GM19372 (cell line): ENCODE results near the gene DNAH14.
"Not testable (repeated sequence)": the region's sequence is repeated elsewhere in the genome, so short reads cannot be mapped to it uniquely, and the experiment has no call there.

Experiments used
- ATAC-seq: cut with Tn5 transposase; IDR thresholded peaks from one replicate; pipeline ENCODE4 v1.9.1; 2021; ENCODE audit warnings: mild to moderate bottlenecking, low read depth, moderate library complexity; ENCODE audit not compliant: unreplicated experiment

DNAH14 gene

GRCh38 chr1:225374996-225375395 lies 445.5 kb downstream of the DNAH14 start:
- no peak for ATAC-seq

- no peak for ATAC-seq
Observed at GRCh38 chr1:225378880-225379279, 449.4 kb downstream of the DNAH14 start.

- no peak for ATAC-seq
Observed at GRCh38 chr1:225380691-225381090, 451.2 kb downstream of the DNAH14 start.

GRCh38 chr1:225386860-225387259 lies 457.4 kb downstream of the DNAH14 start:
- ATAC-seq, result not testable (repeated sequence)

GRCh38 chr1:225388372-225388771 lies 458.9 kb downstream of the DNAH14 start:
- no peak for ATAC-seq

- no peak for ATAC-seq
Observed at GRCh38 chr1:225389843-225390242, 460.4 kb downstream of the DNAH14 start.

- ATAC-seq, result no peak
Observed at GRCh38 chr1:225396357-225396756, 466.9 kb downstream of the DNAH14 start.

- no peak for ATAC-seq
Observed at GRCh38 chr1:225400968-225401367, 471.5 kb downstream of the DNAH14 start.

- ATAC-seq, result no peak
Observed at GRCh38 chr1:225406976-225407725, 477.7 kb downstream of the DNAH14 start.

GRCh38 chr1:225407755-225408154 lies 478.3 kb downstream of the DNAH14 start:
- no peak for ATAC-seq

- no peak for ATAC-seq
Observed at GRCh38 chr1:225408249-225408648, 478.8 kb downstream of the DNAH14 start.

GRCh38 chr1:225409051-225409450 lies 479.6 kb downstream of the DNAH14 start:
- ATAC-seq, result no peak

GRCh38 chr1:225410036-225410435 lies 480.6 kb downstream of the DNAH14 start:
- ATAC-seq, result no peak

- ATAC-seq, result no peak
Observed at GRCh38 chr1:225412321-225412720, 482.8 kb downstream of the DNAH14 start.

- ATAC-seq, result no peak
Observed at GRCh38 chr1:225412803-225413351, 483.4 kb downstream of the DNAH14 start.

- ATAC-seq, result no peak
Observed at GRCh38 chr1:225413708-225414375, 484.4 kb downstream of the DNAH14 start.

GRCh38 chr1:225415307-225415706 lies 485.8 kb downstream of the DNAH14 start:
- no peak for ATAC-seq

- ATAC-seq, result no peak
Observed at GRCh38 chr1:225415967-225416745, 486.7 kb downstream of the DNAH14 start.

GRCh38 chr1:225418059-225418458 lies 488.6 kb downstream of the DNAH14 start:
- ATAC-seq, result no peak

- ATAC-seq, result no peak
Observed at GRCh38 chr1:225418598-225418997, 489.1 kb downstream of the DNAH14 start.

- ATAC-seq, result no peak
Observed at GRCh38 chr1:225422031-225422605, 492.6 kb downstream of the DNAH14 start.
